Karpas-422 (cell line): ENCODE results near the gene SCN2A. TPM values are rescaled to one million over a fixed set of nuclear protein-coding genes. Genes with fewer than 3 reads are reported as not detected.
A peak's percentile ranks its signal among the peaks of the same experiment; 100 is the strongest.
"Not testable (repeated sequence)": the region's sequence is repeated elsewhere in the genome, so short reads cannot be mapped to it uniquely, and the experiment has no call there.

Source experiments
- DNase-seq: peaks from one replicate; pipeline ENCODE4 v3.0.0-alpha.2; 2015
- H2AFZ ChIP-seq: fragments of 200-600 bp; sonication (generic); 2 replicates; pipeline ENCODE4 v1.6.1; 2014; ENCODE audit warnings: antibody characterized with exemption, low read length, mixed read lengths
- H3K27ac ChIP-seq: fragments of 200-600 bp; sonication (generic); 2 replicates; pipeline ENCODE4 v1.5.1; 2014; ENCODE audit warnings: mild to moderate bottlenecking, low read length, moderate library complexity
- H3K27me3 ChIP-seq: fragments of 200-600 bp; sonication (generic); 2 replicates; pipeline ENCODE4 v1.6.1; 2014; ENCODE audit warnings: low read length, mixed read lengths
- H3K36me3 ChIP-seq: fragments of 200-600 bp; sonication (generic); 2 replicates; pipeline ENCODE4 v1.6.1; 2014; ENCODE audit warnings: low read length, mixed read lengths; ENCODE audit not compliant: insufficient read depth
- H3K4me1 ChIP-seq: fragments of 200-600 bp; sonication (generic); 2 replicates; pipeline ENCODE4 v1.6.1; 2014; ENCODE audit warnings: mild to moderate bottlenecking, low read length, mixed read lengths
- H3K4me2 ChIP-seq: fragments of 200-600 bp; sonication (generic); 2 replicates; pipeline ENCODE4 v1.6.1; 2014; ENCODE audit warnings: low read length, low read depth, mild to moderate bottlenecking; ENCODE audit not compliant: poor library complexity, severe bottlenecking
- H3K4me3 ChIP-seq: fragments of 200-600 bp; sonication (generic); 2 replicates; pipeline ENCODE4 v1.5.1; 2014; ENCODE audit warnings: mild to moderate bottlenecking, antibody characterized with exemption, low read length, mixed read lengths
- H3K79me2 ChIP-seq: fragments of 200-600 bp; sonication (generic); 2 replicates; pipeline ENCODE4 v1.6.1; 2014; ENCODE audit warnings: mild to moderate bottlenecking, low read length, mixed read lengths
- H3K9ac ChIP-seq: fragments of 200-600 bp; sonication (generic); 2 replicates; pipeline ENCODE4 v1.6.0; 2014; ENCODE audit warnings: low read length
- H3K9me2 ChIP-seq: fragments of 200-600 bp; sonication (generic), shearing (Covaris generic); replicated peaks from 2 replicates; pipeline ENCODE4 v1.6.0; 2014; ENCODE audit warnings: mild to moderate bottlenecking, low read length, moderate library complexity; ENCODE audit not compliant: insufficient read depth
- H3K9me3 ChIP-seq: fragments of 300-700, 200-600 bp; sonication (generic); 2 replicates; pipeline ENCODE4 v1.6.1; 2014; ENCODE audit warnings: low read length, mixed read lengths
- H4K20me1 ChIP-seq: fragments of 200-600 bp; sonication (generic); 2 replicates; pipeline ENCODE4 v1.6.1; 2014; ENCODE audit warnings: mild to moderate bottlenecking, antibody characterized with exemption, low read length, low read depth; ENCODE audit not compliant: insufficient read depth
- total RNA-seq: library from RNA; depleted of rRNA; stranded (reverse); fragments of >200 nt; shearing (Covaris generic); gene quantifications from 2 replicates; pipeline ENCODE4 v1.2.3, GENCODE V29; 2014; ENCODE audit warnings: low replicate concordance

The SCN2A gene
- total RNA-seq, 1 experiment from 2014 or later: 0.75 TPM

- Histone ChIP-seq H4K20me1 (no peaks in the 10 kb centered on the region), H3K9me3 (no peaks in the 10 kb centered on the region)
- no peak for DNase-seq
Observed at GRCh38 chr2:165305391-165306096, 66.3 kb downstream of the SCN2A start.

GRCh38 chr2:165307317-165307716 is 68.1 kb downstream of the SCN2A start:
- no peak overlapping the region for H3K4me3 ChIP-seq
- no peaks in the 10 kb centered on the region for H3K79me2 ChIP-seq
- no peaks in the 10 kb centered on the region for H3K36me3 ChIP-seq

More at GRCh38 chr2:165305391-165306096, 66.3 kb downstream of the SCN2A start:
- Histone ChIP-seq H3K27ac (no peak overlapping the region), H3K36me3 (no peaks in the 10 kb centered on the region), H3K79me2 (no peaks in the 10 kb centered on the region), H3K4me2 (no peak overlapping the region), H3K9ac (no peak overlapping the region), H3K4me3 (no peak overlapping the region), H3K9me2 (no peaks in the 10 kb centered on the region), H3K4me1 (peaks cover 5% of the 10 kb centered on the region; the same call in 1 of the 2 replicates), H3K27me3 (no peaks in the 10 kb centered on the region), H2AFZ (no peak overlapping the region)

GRCh38 chr2:165311949-165312348 is 72.7 kb downstream of the SCN2A start:
- Histone ChIP-seq H3K27me3 (no peaks in the 10 kb centered on the region), H3K9me2 (no peaks in the 10 kb centered on the region), H3K27ac (no peak overlapping the region), H3K4me1 (peaks cover 5% of the 10 kb centered on the region; the same call in 1 of the 2 replicates), H3K79me2 (no peaks in the 10 kb centered on the region), H3K4me2 (no peak overlapping the region), H3K9me3 (no peaks in the 10 kb centered on the region), H2AFZ (no peak overlapping the region), H3K36me3 (no peaks in the 10 kb centered on the region), H3K4me3 (no peak overlapping the region), H3K9ac (no peak overlapping the region), H4K20me1 (no peaks in the 10 kb centered on the region)
- DNase-seq: no peak

More at GRCh38 chr2:165307317-165307716, 68.1 kb downstream of the SCN2A start:
- Histone ChIP-seq H3K9me3 (no peaks in the 10 kb centered on the region), H3K4me1 (peaks cover 5% of the 10 kb centered on the region; the same call in 1 of the 2 replicates), H3K27me3 (no peaks in the 10 kb centered on the region), H3K4me2 (no peak overlapping the region), H3K27ac (no peak overlapping the region), H3K9ac (no peak overlapping the region), H4K20me1 (no peaks in the 10 kb centered on the region), H3K9me2 (no peaks in the 10 kb centered on the region), H2AFZ (no peak overlapping the region)
- no peak for DNase-seq

- no peak overlapping the region for H3K4me3 ChIP-seq
- H4K20me1 ChIP-seq: no peaks in the 10 kb centered on the region
- H3K79me2 ChIP-seq: no peaks in the 10 kb centered on the region
- no peaks in the 10 kb centered on the region for H3K9me3 ChIP-seq
- no peaks in the 10 kb centered on the region for H3K27me3 ChIP-seq
- H3K27ac ChIP-seq: no peak overlapping the region
- no peak overlapping the region; the same call in 1 of the 2 replicates for H2AFZ ChIP-seq
- peaks cover 5% of the 10 kb centered on the region; the same call in 1 of the 2 replicates for H3K4me1 ChIP-seq
- no peak overlapping the region for H3K9ac ChIP-seq
- no peak for DNase-seq
- H3K4me2 ChIP-seq: no peak overlapping the region
- H3K36me3 ChIP-seq: no peaks in the 10 kb centered on the region
- no peaks in the 10 kb centered on the region for H3K9me2 ChIP-seq
Observed at GRCh38 chr2:165312999-165313398, 73.8 kb downstream of the SCN2A start.

- H3K4me1 ChIP-seq: peaks cover 5% of the 10 kb centered on the region; the same call in 1 of the 2 replicates
- H3K4me3 ChIP-seq: no peak overlapping the region
- no peaks in the 10 kb centered on the region for H3K27me3 ChIP-seq
- H3K36me3 ChIP-seq: no peaks in the 10 kb centered on the region
- no peak overlapping the region for H2AFZ ChIP-seq
- no peak overlapping the region for H3K9ac ChIP-seq
- H3K4me2 ChIP-seq: no peak overlapping the region
- no peaks in the 10 kb centered on the region for H3K79me2 ChIP-seq
- no peaks in the 10 kb centered on the region for H4K20me1 ChIP-seq
- no peaks in the 10 kb centered on the region for H3K9me2 ChIP-seq
- H3K9me3 ChIP-seq: no peaks in the 10 kb centered on the region
- no peak for DNase-seq
- no peak overlapping the region for H3K27ac ChIP-seq
Observed at GRCh38 chr2:165313509-165313908, 74.3 kb downstream of the SCN2A start.

GRCh38 chr2:165328272-165328671 is 89.1 kb downstream of the SCN2A start:
- DNase-seq: peak; percentile 44
- Histone ChIP-seq H4K20me1 (no peaks in the 10 kb centered on the region), H3K9me3 (no peaks in the 10 kb centered on the region), H3K9ac (no peak overlapping the region), H3K4me1 (no peaks in the 10 kb centered on the region), H3K9me2 (no peaks in the 10 kb centered on the region), H3K27ac (no peak overlapping the region), H3K27me3 (no peaks in the 10 kb centered on the region), H3K4me3 (no peak overlapping the region), H3K36me3 (no peaks in the 10 kb centered on the region), H3K79me2 (no peaks in the 10 kb centered on the region), H2AFZ (0 out of 2 replicates have a peak overlapping the region, but pooled peaks have one; percentile 30), H3K4me2 (no peak overlapping the region)

- H3K9ac ChIP-seq, H2AFZ ChIP-seq, H3K4me3 ChIP-seq, H4K20me1 ChIP-seq, H3K4me1 ChIP-seq, H3K27ac ChIP-seq, H3K27me3 ChIP-seq, H3K9me3 ChIP-seq, DNase-seq, H3K4me2 ChIP-seq, H3K79me2 ChIP-seq, H3K9me2 ChIP-seq, H3K36me3 ChIP-seq: not testable (repeated sequence)
Observed at GRCh38 chr2:165344276-165344675, 105.1 kb downstream of the SCN2A start.

GRCh38 chr2:165348441-165348840 is 109.2 kb downstream of the SCN2A start:
- Histone ChIP-seq H3K4me2 (no peak overlapping the region), H3K9ac (no peak overlapping the region), H3K27me3 (no peaks in the 10 kb centered on the region), H3K9me3 (no peaks in the 10 kb centered on the region), H3K9me2 (no peaks in the 10 kb centered on the region), H3K4me1 (no peaks in the 10 kb centered on the region), H4K20me1 (no peaks in the 10 kb centered on the region), H3K4me3 (no peak overlapping the region), H2AFZ (no peak overlapping the region), H3K27ac (no peak overlapping the region), H3K79me2 (no peaks in the 10 kb centered on the region), H3K36me3 (no peaks in the 10 kb centered on the region)
- no peak for DNase-seq
